ENCODE measurements around the gene MPL.

- TF ChIP-seq KLF9 (tag by site-specific recombination; IDR thresholded peaks at IDR 0.05; ENCODE audit: low read depth) (no peak), CTCF (tag by site-specific recombination; IDR thresholded peaks at IDR 0.05) (no peak), YY1 (tag by site-specific recombination; IDR thresholded peaks at IDR 0.05) (no peak), ZNF138 (tag by site-specific recombination; IDR thresholded peaks at IDR 0.05; ENCODE audit: borderline replicate concordance) (no peak)
These were observed 10.8 kb downstream of the MPL start for GRCh38 chr1:43348343-43348808.

Measured in HEK293 (cell line).